ENCODE data around the gene FBXO31.

FBXO31 gene

GRCh38 chr16:87312008-87312407 is 71.6 kb downstream of the FBXO31 start:
- no peak for DNase-seq (ENCODE audit: low read depth in 2 of 2)

- no peak for DNase-seq (ENCODE audit: low read depth in 2 of 2)
Observed at GRCh38 chr16:87311387-87311786, 72.2 kb downstream of the FBXO31 start.

GRCh38 chr16:87310610-87311009 is 73.0 kb downstream of the FBXO31 start:
- DNase-seq (ENCODE audit: low read depth in 2 of 2), result no peak

GRCh38 chr16:87309620-87310525 is 73.7 kb downstream of the FBXO31 start:
- DNase-seq (ENCODE audit: low read depth in 2 of 2), result no peak

GRCh38 chr16:87308826-87309225 is 74.8 kb downstream of the FBXO31 start:
- DNase-seq (ENCODE audit: low read depth in 2 of 2), result no peak

- no peak for DNase-seq (ENCODE audit: low read depth in 2 of 2)
Observed at GRCh38 chr16:87306516-87306915, 77.1 kb downstream of the FBXO31 start.

- DNase-seq (ENCODE audit: low read depth in 2 of 2), result no peak
Observed at GRCh38 chr16:87305505-87306391, 77.8 kb downstream of the FBXO31 start.

- DNase-seq (ENCODE audit: low read depth in 2 of 2), result no peak
Observed at GRCh38 chr16:87304951-87305350, 78.6 kb downstream of the FBXO31 start.

- DNase-seq (ENCODE audit: low read depth in 2 of 2), result no peak
Observed at GRCh38 chr16:87303962-87304521, 79.5 kb downstream of the FBXO31 start.

- no peak for DNase-seq (ENCODE audit: low read depth in 2 of 2)
Observed at GRCh38 chr16:87303431-87303930, 80.1 kb downstream of the FBXO31 start.

GRCh38 chr16:87298857-87299465 is 84.6 kb downstream of the FBXO31 start:
- DNase-seq (ENCODE audit: low read depth in 2 of 2), result no peak

GRCh38 chr16:87297918-87298631 is 85.5 kb downstream of the FBXO31 start:
- peak; percentile 7 to 30 for DNase-seq (ENCODE audit: low read depth in 2 of 2)

GRCh38 chr16:87297407-87297806 is 86.2 kb downstream of the FBXO31 start:
- DNase-seq (ENCODE audit: low read depth in 2 of 2), result no peak

- DNase-seq (ENCODE audit: low read depth in 2 of 2), result no peak
Observed at GRCh38 chr16:87295661-87296531, 87.7 kb downstream of the FBXO31 start.

- no peak for DNase-seq (ENCODE audit: low read depth in 2 of 2)
Observed at GRCh38 chr16:87295259-87295658, 88.3 kb downstream of the FBXO31 start.

GRCh38 chr16:87293990-87294389 is 89.6 kb downstream of the FBXO31 start:
- no peak for DNase-seq (ENCODE audit: low read depth in 2 of 2)

GRCh38 chr16:87291944-87292343 is 91.6 kb downstream of the FBXO31 start:
- no peak for DNase-seq (ENCODE audit: low read depth in 2 of 2)

GRCh38 chr16:87288753-87289362 is 94.7 kb downstream of the FBXO31 start:
- DNase-seq (ENCODE audit: low read depth in 2 of 2), result no peak

GRCh38 chr16:87286839-87287626 is 96.5 kb downstream of the FBXO31 start:
- no peak for DNase-seq (ENCODE audit: low read depth in 2 of 2)

All from stimulated activated CD8-positive, alpha-beta memory T cell treated with anti-CD3 and anti-CD28 coated beads, Interleukin-2, amount 100 ng/mL, for 48 hours (primary cell).